ENCODE data around the gene CEP112.

DNA sequence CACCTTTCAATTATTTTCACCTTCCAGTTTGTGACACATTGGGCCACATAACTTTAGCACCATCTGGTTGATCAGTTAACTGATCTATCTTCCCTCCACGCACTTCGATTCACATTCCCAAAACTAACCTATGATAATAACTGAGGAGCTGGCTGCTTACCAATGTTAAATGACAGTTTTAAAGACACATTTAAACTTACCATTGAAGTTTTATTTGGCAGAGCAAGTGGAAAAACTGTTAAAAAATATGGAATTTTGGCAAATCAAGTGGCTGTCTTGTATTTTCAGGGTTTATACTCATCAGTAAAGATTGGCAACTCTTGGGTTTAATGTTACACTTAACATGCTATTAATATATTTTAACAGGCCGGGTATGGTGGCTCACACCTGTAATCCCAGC lies 42.7 kb upstream of the CEP112 start:
- TF ChIP-seq, protein P1, sequence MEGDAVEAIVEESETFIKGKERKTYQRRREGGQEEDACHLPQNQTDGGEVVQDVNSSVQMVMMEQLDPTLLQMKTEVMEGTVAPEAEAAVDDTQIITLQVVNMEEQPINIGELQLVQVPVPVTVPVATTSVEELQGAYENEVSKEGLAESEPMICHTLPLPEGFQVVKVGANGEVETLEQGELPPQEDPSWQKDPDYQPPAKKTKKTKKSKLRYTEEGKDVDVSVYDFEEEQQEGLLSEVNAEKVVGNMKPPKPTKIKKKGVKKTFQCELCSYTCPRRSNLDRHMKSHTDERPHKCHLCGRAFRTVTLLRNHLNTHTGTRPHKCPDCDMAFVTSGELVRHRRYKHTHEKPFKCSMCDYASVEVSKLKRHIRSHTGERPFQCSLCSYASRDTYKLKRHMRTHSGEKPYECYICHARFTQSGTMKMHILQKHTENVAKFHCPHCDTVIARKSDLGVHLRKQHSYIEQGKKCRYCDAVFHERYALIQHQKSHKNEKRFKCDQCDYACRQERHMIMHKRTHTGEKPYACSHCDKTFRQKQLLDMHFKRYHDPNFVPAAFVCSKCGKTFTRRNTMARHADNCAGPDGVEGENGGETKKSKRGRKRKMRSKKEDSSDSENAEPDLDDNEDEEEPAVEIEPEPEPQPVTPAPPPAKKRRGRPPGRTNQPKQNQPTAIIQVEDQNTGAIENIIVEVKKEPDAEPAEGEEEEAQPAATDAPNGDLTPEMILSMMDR (conservative IDR thresholded peaks at IDR 0.05; ENCODE audit: low read depth, low read length), result no peak
- TF ChIP-seq POLR2A (IDR thresholded peaks at IDR 0.05; ENCODE audit: low read depth, low read length), result no peak

Data from IMR-90 (cell line).